Muscle layer of duodenum (tissue), 2 donors: Measurements from ENCODE around the gene TMEM79.

ENCODE experiments used
- H3K27ac ChIP-seq: one replicate; pipeline ENCODE4 v1.7.0; 2013; ENCODE audit warnings: mild to moderate bottlenecking, low read length
- H3K27me3 ChIP-seq: one replicate; pipeline ENCODE4 v1.7.0; 2013; ENCODE audit warnings: low read depth, mild to moderate bottlenecking, control low read depth, low read length
- H3K36me3 ChIP-seq, 2 donors: one replicate each; pipeline ENCODE4 v1.7.0; 2013; ENCODE audit warnings: low read length in 2 of 2, control low read depth in 1 of 2, mild to moderate bottlenecking in 1 of 2; ENCODE audit not compliant: insufficient read depth in 2 of 2, control insufficient read depth in 1 of 2
- H3K4me1 ChIP-seq, 2 donors: one replicate each; pipeline ENCODE4 v1.7.0; 2013; ENCODE audit warnings: low read length in 2 of 2, mild to moderate bottlenecking in 2 of 2, control low read depth in 1 of 2, moderate library complexity in 1 of 2; ENCODE audit not compliant: insufficient read depth in 2 of 2, control insufficient read depth in 1 of 2
- H3K4me3 ChIP-seq, 2 donors: one replicate each; pipeline ENCODE4 v1.7.0; 2013; ENCODE audit warnings: low read length in 2 of 2, low read depth in 1 of 2, mild to moderate bottlenecking in 1 of 2
- H3K9me3 ChIP-seq, 2 donors: one replicate each; pipeline ENCODE4 v1.7.0; 2013; ENCODE audit warnings: low read length in 2 of 2, control low read depth in 1 of 2, mild to moderate bottlenecking in 1 of 2; ENCODE audit not compliant: control insufficient read depth in 1 of 2
- donor health status: healthy.

TMEM79 gene

GRCh38 chr1:156247460-156248322 is 36.4 kb upstream of the TMEM79 start, which contains the start of gene PAQR6:
PAQR6 (minus strand) TSS chr1:156248056; CDS start chr1:156246731, 1,325 bp downstream.
- Histone ChIP-seq H3K27me3 (peaks cover 11% of the 10 kb centered on the region), H3K4me3 (no peak within 1 kb of the TSS), H3K4me1 (peaks cover 4 to 29% of the 10 kb centered on the region in 2 donors), H3K27ac (no peak within 1 kb of the TSS), H3K36me3 (peaks cover 25 to 38% of the 10 kb centered on the region in 2 donors), H3K9me3 (no peaks in the 10 kb centered on the region)

- Histone ChIP-seq H3K4me3 (no peak overlapping the region), H3K27me3 (peaks cover 11% of the 10 kb centered on the region), H3K9me3 (no peaks in the 10 kb centered on the region), H3K27ac (no peak overlapping the region), H3K36me3 (peaks cover 31 to 44% of the 10 kb centered on the region in 2 donors), H3K4me1 (peaks cover 4 to 29% of the 10 kb centered on the region in 2 donors)
Observed at GRCh38 chr1:156248323-156248683, 35.8 kb upstream of the TMEM79 start.

- peaks cover 41 to 56% of the 10 kb centered on the region in 2 donors for H3K36me3 ChIP-seq
- no peak overlapping the region for H3K27ac ChIP-seq
- no peaks in the 10 kb centered on the region for H3K9me3 ChIP-seq
- peaks cover 4 to 29% of the 10 kb centered on the region in 2 donors for H3K4me1 ChIP-seq
- no peak overlapping the region for H3K4me3 ChIP-seq
- peaks cover 11% of the 10 kb centered on the region for H3K27me3 ChIP-seq
Observed at GRCh38 chr1:156249593-156249992, 34.5 kb upstream of the TMEM79 start.

GRCh38 chr1:156251527-156251926 is 32.6 kb upstream of the TMEM79 start:
- H3K4me1 ChIP-seq, result peaks cover 0 to 15% of the 10 kb centered on the region in 2 donors
- H3K36me3 ChIP-seq, result peaks cover 50 to 65% of the 10 kb centered on the region in 2 donors
- H3K27ac ChIP-seq, result no peak overlapping the region
- H3K9me3 ChIP-seq, result no peaks in the 10 kb centered on the region
- H3K27me3 ChIP-seq, result no peaks in the 10 kb centered on the region
- H3K4me3 ChIP-seq, result no peak overlapping the region

GRCh38 chr1:156253634-156254033 is 30.5 kb upstream of the TMEM79 start:
- Histone ChIP-seq H3K9me3 (no peaks in the 10 kb centered on the region), H3K36me3 (peaks cover 68 to 86% of the 10 kb centered on the region in 2 donors), H3K27me3 (no peaks in the 10 kb centered on the region), H3K27ac (no peak overlapping the region), H3K4me3 (no peak overlapping the region), H3K4me1 (no peaks in the 10 kb centered on the region)

GRCh38 chr1:156257711-156258110 is 26.4 kb upstream of the TMEM79 start:
- Histone ChIP-seq H3K4me3 (no peak overlapping the region), H3K36me3 (peaks cover 74 to 87% of the 10 kb centered on the region in 2 donors), H3K27ac (no peak overlapping the region), H3K9me3 (no peaks in the 10 kb centered on the region), H3K4me1 (no peaks in the 10 kb centered on the region), H3K27me3 (no peaks in the 10 kb centered on the region)

- Histone ChIP-seq H3K9me3 (no peaks in the 10 kb centered on the region), H3K4me1 (no peaks in the 10 kb centered on the region), H3K27me3 (no peaks in the 10 kb centered on the region), H3K27ac (no peak overlapping the region), H3K4me3 (no peak overlapping the region), H3K36me3 (peaks cover 74 to 87% of the 10 kb centered on the region in 2 donors)
Observed at GRCh38 chr1:156258859-156259258, 25.3 kb upstream of the TMEM79 start.

- no peaks in the 10 kb centered on the region for H3K4me1 ChIP-seq
- no peaks in the 10 kb centered on the region for H3K9me3 ChIP-seq
- peaks cover 74 to 86% of the 10 kb centered on the region in 2 donors for H3K36me3 ChIP-seq
- no peak overlapping the region for H3K4me3 ChIP-seq
- no peak overlapping the region for H3K27ac ChIP-seq
- H3K27me3 ChIP-seq, result no peaks in the 10 kb centered on the region
Observed at GRCh38 chr1:156259805-156260204, 24.3 kb upstream of the TMEM79 start.

GRCh38 chr1:156260896-156261295 is 23.2 kb upstream of the TMEM79 start:
- H3K36me3 ChIP-seq, result peaks cover 80 to 91% of the 10 kb centered on the region in 2 donors
- H3K9me3 ChIP-seq, result no peaks in the 10 kb centered on the region
- no peaks in the 10 kb centered on the region for H3K27me3 ChIP-seq

GRCh38 chr1:156262461-156263287 is 21.5 kb upstream of the TMEM79 start:
- Histone ChIP-seq H3K36me3 (peaks cover 80 to 91% of the 10 kb centered on the region in 2 donors), H3K4me3 (no peak overlapping the region), H3K27ac (no peak overlapping the region), H3K9me3 (no peaks in the 10 kb centered on the region), H3K27me3 (no peaks in the 10 kb centered on the region), H3K4me1 (no peaks in the 10 kb centered on the region)

More at GRCh38 chr1:156260896-156261295, 23.2 kb upstream of the TMEM79 start:
- no peak overlapping the region for H3K27ac ChIP-seq
- no peak overlapping the region for H3K4me3 ChIP-seq
- no peaks in the 10 kb centered on the region for H3K4me1 ChIP-seq

- Histone ChIP-seq H3K27ac (no peak overlapping the region), H3K36me3 (peaks cover 80 to 91% of the 10 kb centered on the region in 2 donors), H3K27me3 (no peaks in the 10 kb centered on the region), H3K4me3 (no peak overlapping the region), H3K4me1 (no peaks in the 10 kb centered on the region), H3K9me3 (no peaks in the 10 kb centered on the region)
Observed at GRCh38 chr1:156263288-156263655, 20.9 kb upstream of the TMEM79 start.
